Prostate gland (tissue), 2 donors: ENCODE measurements around the gene LMAN1L.

Experiments used
- POLR2A ChIP-seq: fragments of 450-650 bp; IDR thresholded peaks from one replicate; pipeline ENCODE4 v1.6.1; 2016; ENCODE audit warnings: antibody characterized with exemption, mild to moderate bottlenecking
- POLR2AphosphoS5 ChIP-seq: sonication (generic); formaldehyde crosslinking; IDR thresholded peaks from one replicate; pipeline ENCODE4 v1.6.1; 2017; ENCODE audit warnings: antibody characterized with exemption
- TF ChIP-seq, protein P1 (sequence below), 4 experiments: fragments of 200-600 bp in 2 of 4; fragments of 450-650 bp in 2 of 4; sonication (generic) in 2 of 4; IDR thresholded peaks; 1 replicate in 3 of 4; 2 replicates in 1 of 4; pipeline ENCODE4 v1.5.1; 2016 to 2019; ENCODE audit warnings: antibody characterized with exemption in 4 of 4, mild to moderate bottlenecking in 2 of 4, moderate library complexity in 2 of 4

DNA sequence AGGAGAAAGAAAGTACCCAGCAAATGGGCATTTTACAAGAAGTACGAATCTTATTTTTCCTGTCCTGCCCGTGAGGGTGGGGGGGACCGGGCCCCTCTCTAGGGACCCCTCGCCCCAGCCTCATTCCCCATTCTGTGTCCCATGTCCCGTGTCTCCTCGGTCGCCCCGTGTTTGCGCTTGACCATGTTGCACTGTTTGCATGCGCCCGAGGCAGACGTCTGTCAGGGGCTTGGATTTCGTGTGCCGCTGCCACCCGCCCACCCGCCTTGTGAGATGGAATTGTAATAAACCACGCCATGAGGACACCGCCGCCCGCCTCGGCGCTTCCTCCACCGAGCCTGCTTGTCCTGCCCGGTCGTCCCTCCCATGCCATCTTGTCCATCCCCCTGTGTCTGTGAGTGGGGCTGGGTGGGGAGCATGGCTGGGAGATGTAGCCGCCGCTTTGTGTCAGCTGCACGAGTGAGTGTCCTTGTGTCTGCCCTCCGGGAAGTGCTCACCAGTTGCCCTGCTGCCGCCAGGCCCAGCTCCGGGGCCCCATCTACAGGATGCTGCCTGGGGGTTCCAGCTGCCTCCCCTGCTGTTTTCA is 9.7 kb upstream of the LMAN1L start:
- TF ChIP-seq, protein P1, sequence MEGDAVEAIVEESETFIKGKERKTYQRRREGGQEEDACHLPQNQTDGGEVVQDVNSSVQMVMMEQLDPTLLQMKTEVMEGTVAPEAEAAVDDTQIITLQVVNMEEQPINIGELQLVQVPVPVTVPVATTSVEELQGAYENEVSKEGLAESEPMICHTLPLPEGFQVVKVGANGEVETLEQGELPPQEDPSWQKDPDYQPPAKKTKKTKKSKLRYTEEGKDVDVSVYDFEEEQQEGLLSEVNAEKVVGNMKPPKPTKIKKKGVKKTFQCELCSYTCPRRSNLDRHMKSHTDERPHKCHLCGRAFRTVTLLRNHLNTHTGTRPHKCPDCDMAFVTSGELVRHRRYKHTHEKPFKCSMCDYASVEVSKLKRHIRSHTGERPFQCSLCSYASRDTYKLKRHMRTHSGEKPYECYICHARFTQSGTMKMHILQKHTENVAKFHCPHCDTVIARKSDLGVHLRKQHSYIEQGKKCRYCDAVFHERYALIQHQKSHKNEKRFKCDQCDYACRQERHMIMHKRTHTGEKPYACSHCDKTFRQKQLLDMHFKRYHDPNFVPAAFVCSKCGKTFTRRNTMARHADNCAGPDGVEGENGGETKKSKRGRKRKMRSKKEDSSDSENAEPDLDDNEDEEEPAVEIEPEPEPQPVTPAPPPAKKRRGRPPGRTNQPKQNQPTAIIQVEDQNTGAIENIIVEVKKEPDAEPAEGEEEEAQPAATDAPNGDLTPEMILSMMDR (IDR thresholded peaks at IDR 0.05): no peak
- TF ChIP-seq POLR2AphosphoS5: no peak
- no peak for TF ChIP-seq POLR2A
